SU-DHL-6 (cell line): ENCODE measurements around the gene PCDHGB4.
A peak's percentile ranks its signal among the peaks of the same experiment; 100 is the strongest.
"Not testable (repeated sequence)": the region's sequence is repeated elsewhere in the genome, so short reads cannot be mapped to it uniquely, and the experiment has no call there.

Experiments used
- H2AFZ ChIP-seq: fragments of 200-600 bp; sonication (generic); 2 replicates; pipeline ENCODE4 v1.6.1; 2014; ENCODE audit warnings: low read depth, mild to moderate bottlenecking, moderate library complexity, mixed read lengths, antibody characterized with exemption, low read length; ENCODE audit not compliant: severe bottlenecking
- H3F3A ChIP-seq: fragments of 200-600 bp; shearing (Covaris generic); 2 replicates; pipeline ENCODE4 v1.6.0; 2016; ENCODE audit warnings: antibody characterized with exemption, mild to moderate bottlenecking; ENCODE audit not compliant: insufficient read depth
- H3K27ac ChIP-seq: fragments of 200-600 bp; sonication (generic); 2 replicates; pipeline ENCODE4 v1.5.1; 2016; ENCODE audit warnings: low read depth, mild to moderate bottlenecking, low read length, moderate library complexity, mixed read lengths
- H3K27me3 ChIP-seq: fragments of 200-600 bp; sonication (generic), shearing (Covaris generic); 2 replicates; pipeline ENCODE4 v1.6.0; 2014; ENCODE audit warnings: mild to moderate bottlenecking, low read length
- H3K36me3 ChIP-seq: fragments of 200-600 bp; sonication (generic); 2 replicates; pipeline ENCODE4 v1.6.1; 2014; ENCODE audit warnings: mild to moderate bottlenecking, low read length, mixed read lengths
- H3K4me2 ChIP-seq: fragments of 300-600, 200-600 bp; shearing (Covaris generic), sonication (generic); 2 replicates; pipeline ENCODE4 v1.6.0; 2014; ENCODE audit warnings: low read length, low read depth, mild to moderate bottlenecking; ENCODE audit not compliant: poor library complexity, severe bottlenecking
- H3K4me3 ChIP-seq: fragments of 200-600 bp; sonication (generic); 2 replicates; pipeline ENCODE4 v1.5.1; 2014; ENCODE audit warnings: antibody characterized with exemption, low read length, mild to moderate bottlenecking, mixed read lengths; ENCODE audit not compliant: insufficient read depth, poor library complexity, severe bottlenecking
- H3K79me2 ChIP-seq: fragments of 200-600 bp; sonication (generic); 2 replicates; pipeline ENCODE4 v1.6.1; 2014; ENCODE audit warnings: mild to moderate bottlenecking, low read length, moderate library complexity; ENCODE audit not compliant: insufficient read depth
- H3K9ac ChIP-seq: fragments of 200-600 bp; sonication (generic); 2 replicates; pipeline ENCODE4 v1.7.0; 2014; ENCODE audit warnings: mild to moderate bottlenecking, low read length
- H3K9me2 ChIP-seq: fragments of 200-600 bp; sonication (generic); replicated peaks from 2 replicates; pipeline ENCODE4 v1.6.1; 2014; ENCODE audit warnings: low read length; ENCODE audit not compliant: insufficient read depth
- H3K9me3 ChIP-seq: fragments of 200-600 bp; sonication (generic); 2 replicates; pipeline ENCODE4 v1.6.1; 2014; ENCODE audit warnings: low read length, mixed read lengths; ENCODE audit not compliant: insufficient read depth
- H4K20me1 ChIP-seq: fragments of 200-600 bp; sonication (generic); 2 replicates; pipeline ENCODE4 v1.6.1; 2014; ENCODE audit warnings: low read depth, mild to moderate bottlenecking, antibody characterized with exemption, low read length, moderate library complexity, mixed read lengths
- CTCF ChIP-seq: fragments of 200-600 bp; sonication (generic); IDR thresholded peaks from one replicate; pipeline ENCODE4 v1.5.1; 2017; ENCODE audit warnings: antibody characterized with exemption, mild to moderate bottlenecking, low read length, moderate library complexity; ENCODE audit not compliant: insufficient read depth, poor library complexity, severe bottlenecking
- EZH2phosphoT487 ChIP-seq: fragments of 200-600 bp; sonication (generic), shearing (Covaris generic); conservative IDR thresholded peaks from 2 replicates; pipeline ENCODE4 v1.6.1; 2018; ENCODE audit warnings: mild to moderate bottlenecking, antibody characterized with exemption, low read length, moderate library complexity, mixed read lengths

PCDHGB4 gene

DNA sequence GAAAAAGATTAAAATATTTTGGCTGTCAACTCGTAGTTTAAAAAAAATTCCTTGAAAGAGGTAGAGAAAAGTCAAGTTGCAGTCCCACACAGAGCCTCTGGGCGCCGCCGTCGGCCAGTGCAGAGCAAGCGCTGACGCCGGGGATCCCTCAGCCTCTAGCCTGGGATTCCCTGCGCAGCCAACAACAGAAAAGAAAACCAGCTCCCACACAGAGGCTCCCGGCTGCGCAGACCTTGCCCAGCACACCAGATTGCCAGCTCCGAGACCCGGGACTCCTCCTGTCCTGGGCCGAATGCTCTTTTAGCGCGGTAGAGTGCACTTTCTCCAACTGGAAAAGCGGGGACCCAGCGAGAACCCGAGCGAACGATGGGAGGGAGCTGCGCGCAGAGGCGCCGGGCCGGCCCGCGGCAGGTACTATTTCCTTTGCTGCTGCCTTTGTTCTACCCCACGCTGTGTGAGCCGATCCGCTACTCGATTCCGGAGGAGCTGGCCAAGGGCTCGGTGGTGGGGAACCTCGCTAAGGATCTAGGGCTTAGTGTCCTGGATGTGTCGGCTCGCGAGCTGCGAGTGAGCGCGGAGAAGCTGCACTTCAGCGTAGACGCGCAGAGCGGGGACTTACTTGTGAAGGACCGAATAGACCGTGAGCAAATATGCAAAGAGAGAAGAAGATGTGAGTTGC is 30.1 kb downstream of the PCDHGB4 start, which contains the start of gene PCDHGB7:
Gene PCDHGB7 (plus strand): TSS at position 184 of the 679 bp plus-strand sequence. CDS start 183 bp downstream, at position 367.
- peaks cover 13% of the 10 kb centered on the region; the same call in 1 of the 2 replicates for H3K9me3 ChIP-seq
- H3K36me3 ChIP-seq, H3K27me3 ChIP-seq, H3K4me3 ChIP-seq, H3K9me2 ChIP-seq, H3K9ac ChIP-seq, H3K27ac ChIP-seq, H4K20me1 ChIP-seq, H3K4me2 ChIP-seq, H2AFZ ChIP-seq, H3K79me2 ChIP-seq, H3F3A ChIP-seq: not testable (repeated sequence)
- TF ChIP-seq CTCF, result peak; percentile 21

DNA sequence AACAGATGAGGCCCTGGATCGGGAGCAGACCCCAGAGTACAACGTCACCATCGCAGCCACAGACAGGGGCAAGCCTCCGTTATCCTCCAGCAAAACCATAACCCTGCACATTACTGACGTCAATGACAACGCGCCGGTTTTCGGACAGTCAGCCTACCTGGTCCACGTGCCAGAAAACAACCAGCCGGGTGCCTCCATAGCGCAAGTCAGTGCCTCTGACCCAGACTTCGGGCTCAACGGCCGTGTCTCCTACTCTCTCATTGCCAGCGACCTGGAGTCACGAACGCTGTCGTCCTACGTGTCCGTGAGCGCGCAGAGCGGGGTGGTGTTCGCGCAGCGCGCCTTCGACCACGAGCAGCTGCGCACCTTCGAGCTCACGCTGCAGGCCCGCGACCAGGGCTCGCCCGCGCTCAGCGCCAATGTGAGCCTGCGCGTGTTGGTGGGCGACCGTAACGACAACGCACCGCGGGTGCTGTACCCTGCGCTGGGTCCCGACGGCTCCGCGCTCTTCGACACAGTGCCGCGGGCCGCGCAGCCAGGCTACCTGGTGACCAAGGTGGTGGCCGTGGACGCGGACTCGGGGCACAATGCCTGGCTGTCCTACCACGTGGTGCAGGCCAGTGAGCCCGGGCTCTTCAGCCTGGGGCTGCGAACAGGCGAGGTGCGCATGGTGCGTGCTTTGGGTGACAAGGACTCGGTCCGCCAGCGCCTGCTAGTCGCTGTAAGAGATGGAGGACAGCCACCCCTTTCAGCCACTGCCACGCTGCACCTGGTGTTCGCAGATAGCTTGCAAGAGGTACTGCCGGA is 31.8 kb downstream of the PCDHGB4 start:
- Histone ChIP-seq H3K9me3 (peaks cover 16% of the 10 kb centered on the region; the same call in 1 of the 2 replicates), H3F3A (0 out of 2 replicates have a peak, but pooled peaks cover 5% of the 10 kb centered on the region), H3K79me2 (no peaks in the 10 kb centered on the region), H3K9ac (no peak overlapping the region), H3K4me2 (no peak overlapping the region), H3K36me3 (0 out of 2 replicates have a peak, but pooled peaks cover 2% of the 10 kb centered on the region), H3K4me3 (no peak overlapping the region), H3K27ac (no peak overlapping the region), H2AFZ (no peak overlapping the region), H3K9me2 (no peaks in the 10 kb centered on the region), H4K20me1 (no peaks in the 10 kb centered on the region), H3K27me3 (no peaks in the 10 kb centered on the region)
- no peak for TF ChIP-seq EZH2phosphoT487
- TF ChIP-seq CTCF, result no peak

DNA sequence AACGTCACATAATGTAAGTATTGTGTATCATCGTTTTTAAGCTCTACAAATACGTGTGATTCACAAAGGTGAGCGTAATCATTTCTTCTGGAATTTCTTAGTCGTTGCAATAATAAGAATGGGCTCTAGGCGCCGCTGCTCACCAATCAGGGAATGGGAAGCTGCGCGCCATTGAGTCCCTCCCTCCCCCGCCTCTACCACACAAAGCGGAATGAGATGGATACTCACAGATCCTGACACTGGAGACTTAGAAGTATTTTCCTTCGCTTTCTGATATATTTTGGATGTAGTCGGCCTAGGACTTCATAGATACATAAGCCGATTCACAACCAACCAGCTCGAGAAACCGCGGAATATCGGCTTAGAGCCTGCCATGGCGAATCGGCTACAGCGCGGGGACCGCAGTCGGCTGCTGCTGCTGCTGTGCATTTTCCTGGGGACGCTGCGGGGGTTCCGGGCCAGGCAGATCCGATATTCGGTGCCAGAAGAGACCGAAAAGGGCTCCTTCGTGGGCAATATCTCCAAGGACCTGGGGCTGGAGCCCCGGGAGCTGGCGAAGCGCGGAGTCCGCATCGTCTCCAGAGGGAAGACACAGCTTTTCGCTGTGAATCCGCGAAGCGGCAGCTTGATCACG is 33.5 kb downstream of the PCDHGB4 start, which contains the start of gene PCDHGA11:
Gene PCDHGA11 (plus strand): TSS at position 197 of the 634 bp plus-strand sequence. CDS start 177 bp downstream, at position 374.
- 0 out of 2 replicates have a peak, but pooled peaks cover 3% of the 10 kb centered on the region for H3F3A ChIP-seq
- no peak within 1 kb of the TSS for H3K4me3 ChIP-seq
- 0 out of 2 replicates have a peak, but pooled peaks cover 2% of the 10 kb centered on the region for H3K36me3 ChIP-seq
- H3K9me3 ChIP-seq, result peaks cover 16% of the 10 kb centered on the region; the same call in 1 of the 2 replicates
- no peak within 1 kb of the TSS for H3K27ac ChIP-seq
- H3K4me2 ChIP-seq, result no peak within 1 kb of the TSS
- no peaks in the 10 kb centered on the region for H3K27me3 ChIP-seq
- H4K20me1 ChIP-seq, result no peaks in the 10 kb centered on the region
- H3K9ac ChIP-seq, result no peak within 1 kb of the TSS
- TF ChIP-seq CTCF, result no peak
- TF ChIP-seq EZH2phosphoT487, result no peak
- no peaks in the 10 kb centered on the region for H3K79me2 ChIP-seq
- H3K9me2 ChIP-seq, result no peaks in the 10 kb centered on the region
- no peak within 1 kb of the TSS for H2AFZ ChIP-seq
